ENCODE measurements around the gene SCARB1. TPM values are rescaled to one million over a fixed set of nuclear protein-coding genes. Genes with fewer than 3 reads are reported as not detected.

SCARB1 gene
- total RNA-seq, 1 donor from 2014 or later = 81.1 TPM

DNA sequence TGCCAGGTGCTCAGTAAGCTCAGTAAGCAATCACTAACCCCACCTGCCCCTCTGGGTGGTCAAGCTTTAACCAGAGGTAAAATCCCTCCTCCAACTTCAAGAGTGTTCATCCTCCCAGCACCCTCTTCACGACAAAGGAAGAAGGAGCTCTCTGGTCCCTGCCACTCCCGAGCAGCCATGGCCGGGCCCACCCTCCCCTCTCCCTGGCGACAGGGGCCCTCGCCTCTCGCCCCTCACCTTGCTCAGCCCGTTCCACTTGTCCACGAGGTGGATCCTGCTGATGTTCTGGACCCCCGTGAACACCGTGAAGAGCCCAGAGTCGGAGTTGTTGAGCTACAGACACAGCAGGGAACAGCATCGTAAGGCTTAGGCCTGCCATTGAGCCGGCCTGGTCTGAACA, 52.0 kb downstream of the SCARB1 start:
- H3K27me3 ChIP-seq = no peaks in the 10 kb centered on the region
- intact Hi-C loops (cut with DNase I) = no loop called here
- no peaks in the 10 kb centered on the region for H3K9me3 ChIP-seq
- TF ChIP-seq, protein P1, sequence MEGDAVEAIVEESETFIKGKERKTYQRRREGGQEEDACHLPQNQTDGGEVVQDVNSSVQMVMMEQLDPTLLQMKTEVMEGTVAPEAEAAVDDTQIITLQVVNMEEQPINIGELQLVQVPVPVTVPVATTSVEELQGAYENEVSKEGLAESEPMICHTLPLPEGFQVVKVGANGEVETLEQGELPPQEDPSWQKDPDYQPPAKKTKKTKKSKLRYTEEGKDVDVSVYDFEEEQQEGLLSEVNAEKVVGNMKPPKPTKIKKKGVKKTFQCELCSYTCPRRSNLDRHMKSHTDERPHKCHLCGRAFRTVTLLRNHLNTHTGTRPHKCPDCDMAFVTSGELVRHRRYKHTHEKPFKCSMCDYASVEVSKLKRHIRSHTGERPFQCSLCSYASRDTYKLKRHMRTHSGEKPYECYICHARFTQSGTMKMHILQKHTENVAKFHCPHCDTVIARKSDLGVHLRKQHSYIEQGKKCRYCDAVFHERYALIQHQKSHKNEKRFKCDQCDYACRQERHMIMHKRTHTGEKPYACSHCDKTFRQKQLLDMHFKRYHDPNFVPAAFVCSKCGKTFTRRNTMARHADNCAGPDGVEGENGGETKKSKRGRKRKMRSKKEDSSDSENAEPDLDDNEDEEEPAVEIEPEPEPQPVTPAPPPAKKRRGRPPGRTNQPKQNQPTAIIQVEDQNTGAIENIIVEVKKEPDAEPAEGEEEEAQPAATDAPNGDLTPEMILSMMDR (IDR thresholded peaks at IDR 0.05) = no peak
- no peak for DNase-seq (ENCODE audit: low spot score in 2 of 2)
- peaks cover 0 to 11% of the 10 kb centered on the region in 2 donors for H3K36me3 ChIP-seq
- no peak overlapping the region for H3K27ac ChIP-seq
- no peak overlapping the region for H3K4me3 ChIP-seq
- no peaks in the 10 kb centered on the region for H3K4me1 ChIP-seq

DNA sequence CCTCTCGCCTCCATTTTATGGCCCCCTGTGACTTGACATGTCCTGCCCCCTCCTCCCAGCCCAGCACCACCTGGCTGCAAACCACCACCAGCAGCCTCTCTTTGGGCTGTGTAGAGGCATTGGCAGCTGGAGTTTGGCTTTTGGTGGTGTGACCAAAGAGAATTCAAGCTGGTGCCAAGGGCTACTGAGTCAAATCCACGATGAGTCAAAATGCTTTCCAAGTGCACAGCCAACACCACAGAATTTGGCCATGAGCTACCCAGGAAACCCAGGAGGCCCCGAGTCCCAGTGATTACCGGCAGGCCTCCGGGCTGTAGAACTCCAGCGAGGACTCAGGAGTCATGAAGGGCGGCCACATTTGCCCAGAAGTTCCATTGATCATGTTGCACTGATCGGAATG, 53.8 kb downstream of the SCARB1 start:
- intact Hi-C loops (cut with DNase I) = no loop called here
- Histone ChIP-seq H3K36me3 (peaks cover 0 to 11% of the 10 kb centered on the region in 2 donors), H3K27ac (no peak overlapping the region), H3K27me3 (no peaks in the 10 kb centered on the region), H3K4me3 (no peak overlapping the region), H3K4me1 (no peaks in the 10 kb centered on the region), H3K9me3 (no peaks in the 10 kb centered on the region)
- TF ChIP-seq, protein P1 (IDR thresholded peaks at IDR 0.05) = no peak
- no peak for DNase-seq (ENCODE audit: low spot score in 2 of 2)

DNA sequence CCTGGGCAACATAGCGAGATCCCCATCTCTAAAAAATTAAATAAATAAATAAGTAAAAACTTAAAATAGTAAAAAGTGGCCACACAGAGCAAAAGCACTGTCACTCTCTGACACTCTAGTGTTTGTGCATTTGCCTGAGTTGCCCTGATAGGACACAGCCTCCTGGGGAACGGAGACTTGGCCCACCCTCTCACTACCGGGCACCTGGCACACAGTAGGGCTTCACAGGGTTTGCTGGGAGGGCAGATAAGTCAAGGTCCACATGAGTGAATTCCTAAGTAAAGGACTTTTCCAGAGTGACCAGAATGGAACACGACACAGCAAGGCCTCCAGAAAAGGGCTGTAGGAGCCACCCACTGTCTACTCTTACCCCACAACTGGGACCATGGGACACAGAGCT, 54.3 kb downstream of the SCARB1 start:
- H3K4me1 ChIP-seq = no peaks in the 10 kb centered on the region
- H3K9me3 ChIP-seq = no peaks in the 10 kb centered on the region
- intact Hi-C loops (cut with DNase I) = no loop called here
- H3K27me3 ChIP-seq = no peaks in the 10 kb centered on the region
- no peak for DNase-seq (ENCODE audit: low spot score in 2 of 2)
- TF ChIP-seq, protein P1 (IDR thresholded peaks at IDR 0.05) = no peak
- no peak overlapping the region for H3K27ac ChIP-seq
- H3K36me3 ChIP-seq = peaks cover 0 to 10% of the 10 kb centered on the region in 2 donors
- no peak overlapping the region for H3K4me3 ChIP-seq

DNA sequence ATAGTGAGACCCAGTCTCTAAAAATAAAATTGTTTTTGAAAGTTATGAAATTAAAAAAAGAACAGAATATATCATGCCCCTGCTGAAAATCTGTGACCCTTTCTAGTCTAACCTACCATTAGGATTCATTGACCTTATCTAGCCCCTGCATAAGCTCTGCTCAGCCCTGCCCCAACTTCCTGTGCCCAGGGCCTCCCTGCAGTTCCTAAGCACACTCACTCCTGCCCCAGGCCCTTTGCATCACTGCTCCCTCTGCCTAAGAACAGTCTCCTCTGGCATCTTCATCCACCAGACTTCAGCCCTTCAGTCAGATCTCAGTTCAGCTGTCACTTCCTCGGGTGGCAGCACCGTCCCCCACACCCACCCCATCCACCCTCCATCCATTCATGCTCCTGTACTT, 55.4 kb downstream of the SCARB1 start:
- peaks cover 0 to 3% of the 10 kb centered on the region in 2 donors for H3K4me1 ChIP-seq
- peaks cover 0 to 3% of the 10 kb centered on the region in 2 donors for H3K36me3 ChIP-seq
- H3K9me3 ChIP-seq = no peaks in the 10 kb centered on the region
- H3K27me3 ChIP-seq = no peaks in the 10 kb centered on the region
- no peak overlapping the region for H3K27ac ChIP-seq
- no peak for DNase-seq (ENCODE audit: low spot score in 2 of 2)
- TF ChIP-seq, protein P1 (IDR thresholded peaks at IDR 0.05) = no peak
- intact Hi-C loops (cut with DNase I) = no loop called here
- no peak overlapping the region for H3K4me3 ChIP-seq

DNA sequence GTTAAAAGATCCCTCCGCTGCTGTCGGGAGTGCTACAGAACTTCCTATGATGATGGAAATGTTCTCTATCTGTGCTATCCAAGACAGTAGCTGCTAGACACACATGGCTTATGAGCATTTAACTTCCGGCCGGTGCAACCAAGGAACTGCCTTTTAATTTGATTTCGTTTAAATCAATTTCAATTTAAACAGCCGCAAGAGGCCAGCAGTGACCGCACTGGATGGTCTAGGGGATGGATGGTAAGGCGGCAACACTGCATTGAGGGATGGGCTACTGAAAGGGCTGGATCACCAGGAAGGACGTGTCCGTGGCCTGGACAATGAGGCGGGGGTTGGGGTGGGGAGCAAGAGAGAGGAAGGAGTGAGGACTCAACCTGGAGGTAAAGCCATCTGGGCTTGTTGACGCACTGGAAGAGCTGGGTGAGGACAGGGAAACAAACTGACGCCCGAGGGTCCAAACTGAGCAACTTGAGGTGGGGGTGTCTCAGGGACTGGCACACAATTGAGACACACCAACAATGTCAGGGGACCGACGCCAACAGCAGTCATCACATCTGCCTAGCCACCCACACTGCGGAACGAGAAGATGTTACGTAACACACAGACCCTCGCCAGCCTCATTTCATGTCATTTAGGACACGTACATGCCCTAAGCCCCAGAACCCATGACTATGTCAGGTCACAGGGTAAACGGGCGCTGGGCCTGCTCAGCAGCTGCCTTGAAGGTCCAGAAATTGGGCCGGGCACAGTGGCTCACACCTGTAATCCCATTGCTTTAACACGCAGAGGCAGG, 57.6 kb downstream of the SCARB1 start:
- DNase-seq (ENCODE audit: low spot score in 2 of 2) = no peak
- no peaks in the 10 kb centered on the region for H3K27me3 ChIP-seq
- no peaks in the 10 kb centered on the region for H3K9me3 ChIP-seq
- H3K36me3 ChIP-seq = no peaks in the 10 kb centered on the region
- TF ChIP-seq, protein P1 (IDR thresholded peaks at IDR 0.05) = no peak
- H3K4me1 ChIP-seq = peaks cover 0 to 3% of the 10 kb centered on the region in 2 donors
- H3K27ac ChIP-seq = no peak overlapping the region
- intact Hi-C loops (cut with DNase I) = no loop called here
- no peak overlapping the region for H3K4me3 ChIP-seq
